GM18951 (cell line): ENCODE measurements around the gene MICU2.

Source experiments
- POLR2A ChIP-seq: IDR thresholded peaks from 4 replicates; pipeline ENCODE4 v1.6.1; 2011; ENCODE audit warnings: mild to moderate bottlenecking; ENCODE audit not compliant: insufficient read length, insufficient read depth; ENCODE audit errors: extremely low read depth
- in situ Hi-C: fragments of 300-500 bp; cut with MboI; formaldehyde crosslinking; loops from one replicate; pipeline ENCODE4 v1.12.0; 2022; ENCODE audit warnings: low sequenced_read_pairs, mixed read lengths, inconsistent platforms; ENCODE audit not compliant: unreplicated experiment

Gene MICU2

DNA sequence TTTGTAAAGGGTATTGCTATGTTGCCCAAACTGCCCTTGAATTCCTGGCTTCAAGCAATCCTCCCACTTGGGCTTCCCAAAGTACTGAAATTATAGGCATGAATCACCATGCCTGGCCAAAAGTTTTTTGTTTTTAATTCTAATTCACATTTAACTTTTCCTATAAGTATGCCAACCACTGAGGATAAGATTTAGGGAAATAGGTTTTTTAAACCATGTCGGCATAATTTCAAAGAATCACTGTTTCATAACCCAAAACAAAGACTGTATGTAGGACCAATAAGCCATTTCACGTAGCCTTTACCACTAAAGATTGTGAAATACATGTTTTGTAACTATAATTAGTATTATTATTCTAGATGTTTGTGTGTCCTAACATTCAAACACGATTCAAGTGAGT is 153.0 kb downstream of the MICU2 start:
- in situ Hi-C loops: no loop called here
- TF ChIP-seq POLR2A: no peak

DNA sequence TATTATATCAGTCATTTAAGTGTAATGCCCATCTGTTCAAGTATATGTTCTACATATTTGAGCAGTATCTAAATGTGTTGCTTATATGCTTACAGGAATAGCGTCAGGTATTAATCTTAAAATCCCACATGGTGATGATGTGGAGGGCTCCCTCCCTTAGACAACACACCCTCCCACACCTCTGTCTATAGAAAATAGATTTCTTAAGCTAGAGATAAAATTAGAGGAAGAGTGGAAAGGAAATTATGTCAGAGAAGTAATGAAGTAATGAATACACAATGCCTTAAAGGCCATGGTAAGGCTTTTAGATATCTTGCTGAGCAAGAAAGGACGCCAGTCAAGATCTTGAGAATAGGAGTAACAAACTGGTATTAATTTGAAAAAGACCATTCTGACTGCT is 157.3 kb downstream of the MICU2 start:
- in situ Hi-C loops: no loop called here

DNA sequence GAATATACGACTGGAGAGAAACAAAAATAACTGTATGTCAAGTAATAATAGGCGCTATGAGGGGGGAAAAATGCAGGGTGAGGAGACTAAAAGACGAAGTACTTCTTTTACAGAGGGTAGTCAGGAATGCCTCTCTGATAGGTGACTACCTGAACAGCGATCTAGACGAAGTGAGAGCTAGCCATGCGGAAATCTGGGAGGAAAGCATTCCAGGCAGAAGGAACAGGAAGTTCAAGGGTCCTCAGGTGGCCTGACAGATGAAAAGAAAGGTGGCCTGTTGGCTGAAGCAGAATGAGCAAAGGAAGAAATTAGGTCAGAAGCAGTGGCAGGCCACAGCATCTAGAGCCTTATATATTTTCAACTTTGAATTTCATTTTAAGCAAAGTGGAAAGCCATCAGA is 158.2 kb downstream of the MICU2 start:
- in situ Hi-C loops: no loop called here
- TF ChIP-seq POLR2A: no peak

More for the DNA sequence above, 157.3 kb downstream of the MICU2 start:
- TF ChIP-seq POLR2A: no peak

DNA sequence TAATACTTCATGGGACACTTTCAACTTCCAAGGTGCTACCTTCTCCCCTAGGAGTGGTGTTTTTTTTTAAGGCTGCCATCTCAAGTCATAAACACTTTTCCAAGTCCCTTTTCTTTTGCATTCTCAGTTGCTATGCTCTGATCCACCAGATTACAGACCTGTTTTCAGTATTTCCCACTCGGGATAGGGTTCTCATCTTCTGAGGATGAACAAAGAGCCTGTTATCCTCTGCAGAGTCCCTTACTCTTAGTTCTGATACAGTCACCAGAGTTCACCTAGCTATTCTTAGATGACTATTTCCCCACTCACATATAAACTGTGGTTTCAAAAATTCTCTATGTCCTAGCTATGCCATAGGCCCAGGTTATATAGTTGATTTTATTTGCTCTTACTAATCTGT is 160.8 kb downstream of the MICU2 start:
- no peak for TF ChIP-seq POLR2A
- in situ Hi-C loops: no loop called here
